IPS DF 6.9 (cell line): ENCODE measurements around the gene ENTHD1.

Experiments used
- DNase-seq: peaks from one replicate; pipeline ENCODE4 v3.0.0-alpha.2; 2013; ENCODE audit warnings: low read depth, low spot score
- H3K27ac ChIP-seq: one replicate; pipeline ENCODE4 v1.5.1; 2013; ENCODE audit warnings: low read length, control low read depth
- H3K27me3 ChIP-seq: 2 replicates; pipeline ENCODE4 v1.6.1; 2013; ENCODE audit warnings: mild to moderate bottlenecking, low read length; ENCODE audit not compliant: control insufficient read depth, insufficient read depth
- H3K36me3 ChIP-seq: 2 replicates; pipeline ENCODE4 v1.6.1; 2013; ENCODE audit warnings: low read length; ENCODE audit not compliant: control insufficient read depth, insufficient read depth
- H3K4me1 ChIP-seq: 2 replicates; pipeline ENCODE4 v1.6.1; 2013; ENCODE audit warnings: low read length; ENCODE audit not compliant: control insufficient read depth, insufficient read depth
- H3K4me3 ChIP-seq: 2 replicates; pipeline ENCODE4 v1.5.1; 2013; ENCODE audit warnings: mild to moderate bottlenecking, low read length
- H3K9me3 ChIP-seq: 2 replicates; pipeline ENCODE4 v1.6.1; 2013; ENCODE audit warnings: low read length, inconsistent platforms; ENCODE audit not compliant: control insufficient read depth, insufficient read depth
- whole genome bisulfite sequencing: extraction: QIAGEN DNeasy Blood & Tissue Kit; methylation state at CpG from one replicate; pipeline ENCODE4 v1.1.7; 2013; ENCODE audit warnings: mixed read lengths, missing lambda C conversion rate; ENCODE audit not compliant: insufficient read length, insufficient coverage; 5-methylcytosine and 5-hydroxymethylcytosine counted together

ENTHD1 gene

DNA sequence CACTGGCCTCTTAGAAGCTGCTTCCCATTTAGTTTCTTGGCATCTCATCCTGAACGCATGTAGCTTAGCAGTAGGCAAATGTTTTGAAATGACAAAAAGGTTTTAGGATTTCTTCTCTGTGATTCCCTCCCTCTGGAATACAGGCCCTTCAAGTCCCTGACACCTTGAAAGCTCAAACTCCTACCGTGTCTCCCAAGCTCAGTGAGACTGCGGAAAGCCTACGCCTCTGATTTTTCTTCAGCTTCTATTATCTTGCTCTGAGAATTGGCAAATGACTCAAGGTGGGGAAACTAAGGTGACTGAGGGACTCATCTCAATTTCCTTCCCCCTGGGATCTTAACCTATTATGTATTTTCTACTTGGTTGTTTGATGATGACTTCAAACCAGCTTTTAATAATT lies 130.3 kb downstream of the ENTHD1 start:
- DNase-seq, result no peak
- WGBS, result no CpG with 5 or more reads among the region's 4 CpGs
- H3K36me3 ChIP-seq, result no peaks in the 10 kb centered on the region
- H3K9me3 ChIP-seq, result no peaks in the 10 kb centered on the region
- H3K4me1 ChIP-seq, result no peaks in the 10 kb centered on the region
- H3K4me3 ChIP-seq, result no peak overlapping the region
- no peaks in the 10 kb centered on the region for H3K27me3 ChIP-seq
- no peak overlapping the region for H3K27ac ChIP-seq

DNA sequence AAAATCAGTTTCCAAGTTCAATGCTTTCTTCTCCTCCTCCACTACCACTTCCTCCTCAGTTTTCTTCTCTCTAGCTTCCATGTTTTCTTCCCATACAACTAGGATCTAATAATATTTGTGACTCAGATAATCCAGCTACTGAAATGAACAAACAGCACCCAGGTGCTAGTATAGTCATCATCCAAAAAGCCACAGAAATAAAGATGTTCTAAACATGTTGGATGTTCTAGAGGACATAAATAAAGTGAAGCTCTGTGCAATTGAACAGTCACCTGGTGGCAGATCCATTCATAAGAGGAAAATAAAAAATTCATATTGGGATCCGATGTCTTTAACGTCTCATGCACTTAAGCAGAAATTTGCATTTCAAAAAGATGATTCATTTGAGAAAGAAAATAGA lies 142.8 kb downstream of the ENTHD1 start:
- no peak overlapping the region for H3K4me3 ChIP-seq
- H3K27ac ChIP-seq, result no peak overlapping the region
- no peak for DNase-seq
- no peaks in the 10 kb centered on the region for H3K36me3 ChIP-seq
- no CpG with 5 or more reads among the region's 2 CpGs for WGBS
- no peaks in the 10 kb centered on the region for H3K9me3 ChIP-seq
- no peaks in the 10 kb centered on the region for H3K27me3 ChIP-seq
- H3K4me1 ChIP-seq, result no peaks in the 10 kb centered on the region

DNA sequence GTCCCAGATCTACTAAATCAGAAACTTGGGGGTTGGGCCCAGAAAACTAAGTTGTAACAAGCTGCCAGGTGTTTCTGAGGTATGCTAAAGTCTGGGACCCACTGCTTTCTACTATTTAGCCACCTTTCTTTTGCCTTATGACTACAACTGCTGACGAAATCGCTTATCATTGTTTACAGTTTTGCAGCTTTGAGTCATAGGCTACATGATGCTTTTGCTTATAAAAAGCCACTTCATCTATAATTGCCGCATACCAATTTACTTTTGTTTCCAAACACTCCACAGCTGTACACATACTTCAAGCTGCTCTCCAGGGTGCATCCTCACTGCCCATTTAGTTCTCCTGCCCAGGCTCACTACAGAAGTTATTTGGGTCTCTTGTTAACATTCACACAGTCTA lies 144.7 kb downstream of the ENTHD1 start:
- Histone ChIP-seq H3K27ac (no peak overlapping the region), H3K36me3 (no peaks in the 10 kb centered on the region), H3K27me3 (no peaks in the 10 kb centered on the region), H3K4me3 (no peak overlapping the region), H3K9me3 (no peaks in the 10 kb centered on the region), H3K4me1 (no peaks in the 10 kb centered on the region)
- WGBS, result no CpG with 5 or more reads among the region's 3 CpGs
- DNase-seq, result no peak

DNA sequence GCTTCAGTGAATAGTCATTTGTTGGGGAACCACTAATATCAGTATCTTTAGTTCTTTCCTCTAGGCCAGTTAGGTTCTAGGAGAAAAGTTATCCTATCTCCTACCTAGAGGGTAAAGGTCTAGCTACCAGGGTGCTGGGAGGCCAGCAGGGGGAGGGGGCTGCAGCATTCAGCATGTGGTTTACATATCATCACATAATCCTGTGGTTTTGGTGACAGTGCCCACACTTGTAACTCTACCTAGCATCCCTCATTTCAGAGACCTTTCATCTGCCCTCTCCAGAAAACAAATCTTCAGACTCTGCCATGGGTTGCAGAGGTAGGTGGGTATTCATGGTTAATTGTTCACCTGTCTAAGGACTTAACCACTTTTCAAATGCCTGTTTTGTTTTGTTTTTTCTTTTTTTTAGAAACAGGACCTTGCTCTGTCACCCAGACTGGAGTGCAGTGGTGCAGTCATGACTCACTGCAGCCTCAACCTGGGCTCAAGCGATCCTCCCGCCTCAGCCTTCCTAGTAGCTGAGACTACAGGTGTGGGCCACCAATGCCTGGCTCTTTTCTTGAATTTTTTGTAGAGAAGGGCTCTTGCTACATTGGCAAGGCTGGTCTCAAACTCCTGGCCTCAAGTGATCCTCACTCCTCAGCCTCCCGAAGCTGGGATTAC lies 146.8 kb downstream of the ENTHD1 start:
- Histone ChIP-seq H3K4me3 (no peak overlapping the region), H3K36me3 (no peaks in the 10 kb centered on the region), H3K27me3 (no peaks in the 10 kb centered on the region), H3K4me1 (no peaks in the 10 kb centered on the region), H3K27ac (no peak overlapping the region), H3K9me3 (no peaks in the 10 kb centered on the region)
- WGBS, result no CpG with 5 or more reads among the region's 3 CpGs
- no peak for DNase-seq

DNA sequence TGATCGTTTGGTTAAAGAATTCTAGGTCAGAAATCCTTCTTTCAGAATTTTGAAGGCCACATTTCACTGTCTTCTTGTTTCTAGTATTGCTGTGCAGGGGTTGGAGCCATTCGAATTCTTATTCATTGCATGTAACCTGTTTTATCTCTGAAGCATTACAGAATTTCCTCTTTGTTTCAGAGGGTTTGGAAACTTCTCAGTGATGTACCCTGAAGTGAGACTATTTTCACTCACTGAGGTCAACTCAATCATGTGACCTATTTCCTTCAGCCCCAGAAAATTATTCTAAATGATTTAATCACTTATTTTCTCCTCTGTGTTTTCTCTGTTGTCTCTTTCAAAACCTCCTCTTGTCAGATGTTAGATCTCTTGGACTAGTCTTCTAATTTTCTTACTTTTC lies 147.8 kb downstream of the ENTHD1 start:
- no peak overlapping the region for H3K27ac ChIP-seq
- no peaks in the 10 kb centered on the region for H3K4me1 ChIP-seq
- DNase-seq, result no peak
- no peaks in the 10 kb centered on the region for H3K36me3 ChIP-seq
- no peaks in the 10 kb centered on the region for H3K27me3 ChIP-seq
- no CpG with 5 or more reads among the region's 2 CpGs for WGBS
- H3K4me3 ChIP-seq, result no peak overlapping the region
- no peaks in the 10 kb centered on the region for H3K9me3 ChIP-seq

DNA sequence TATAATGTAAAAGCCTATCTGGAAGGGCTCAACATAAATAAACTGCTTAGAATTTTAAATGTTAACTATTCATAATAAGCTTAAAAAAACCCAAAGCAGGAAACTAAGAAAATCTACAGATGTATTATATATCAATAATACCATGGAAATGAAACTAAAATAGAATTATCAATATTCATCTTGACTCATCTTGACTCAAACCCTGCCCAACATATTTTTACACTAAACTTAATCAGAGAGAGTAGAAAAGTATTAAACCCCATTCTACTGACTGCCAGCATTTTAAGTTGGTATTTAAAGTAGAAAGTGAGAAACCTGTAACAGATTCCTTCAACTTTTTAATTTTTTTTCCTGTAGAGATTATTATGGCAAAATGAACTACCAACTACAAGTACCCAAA lies 149.2 kb downstream of the ENTHD1 start:
- no peak overlapping the region for H3K4me3 ChIP-seq
- H3K27ac ChIP-seq, result no peak overlapping the region
- H3K27me3 ChIP-seq, result no peaks in the 10 kb centered on the region
- H3K9me3 ChIP-seq, result no peaks in the 10 kb centered on the region
- no peaks in the 10 kb centered on the region for H3K36me3 ChIP-seq
- DNase-seq, result no peak
- H3K4me1 ChIP-seq, result no peaks in the 10 kb centered on the region

DNA sequence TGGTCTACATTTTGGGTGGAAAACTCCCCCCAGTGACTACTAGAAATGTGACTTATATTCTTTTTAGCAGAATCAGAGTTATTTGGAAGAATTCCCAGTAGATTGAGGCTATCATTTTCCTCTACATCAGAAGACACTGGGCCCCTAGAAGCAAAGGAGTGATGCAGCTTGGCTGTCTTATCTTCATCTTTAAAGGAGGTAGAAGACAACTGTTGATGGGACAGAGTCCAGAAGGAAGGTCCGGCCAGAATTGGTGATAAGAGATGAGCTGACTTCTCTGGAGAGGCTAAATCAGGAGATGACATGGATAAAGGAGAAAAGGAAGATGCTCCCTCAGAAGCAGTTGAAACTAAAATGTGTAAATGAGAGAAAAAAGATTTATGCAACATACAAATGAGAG lies 149.6 kb downstream of the ENTHD1 start:
- no peak overlapping the region for H3K4me3 ChIP-seq
- no CpG with 5 or more reads among the region's 1 CpG for WGBS
- no peaks in the 10 kb centered on the region for H3K4me1 ChIP-seq
- DNase-seq, result no peak
- no peaks in the 10 kb centered on the region for H3K27me3 ChIP-seq
- H3K9me3 ChIP-seq, result no peaks in the 10 kb centered on the region
- no peaks in the 10 kb centered on the region for H3K36me3 ChIP-seq
- no peak overlapping the region for H3K27ac ChIP-seq

DNA sequence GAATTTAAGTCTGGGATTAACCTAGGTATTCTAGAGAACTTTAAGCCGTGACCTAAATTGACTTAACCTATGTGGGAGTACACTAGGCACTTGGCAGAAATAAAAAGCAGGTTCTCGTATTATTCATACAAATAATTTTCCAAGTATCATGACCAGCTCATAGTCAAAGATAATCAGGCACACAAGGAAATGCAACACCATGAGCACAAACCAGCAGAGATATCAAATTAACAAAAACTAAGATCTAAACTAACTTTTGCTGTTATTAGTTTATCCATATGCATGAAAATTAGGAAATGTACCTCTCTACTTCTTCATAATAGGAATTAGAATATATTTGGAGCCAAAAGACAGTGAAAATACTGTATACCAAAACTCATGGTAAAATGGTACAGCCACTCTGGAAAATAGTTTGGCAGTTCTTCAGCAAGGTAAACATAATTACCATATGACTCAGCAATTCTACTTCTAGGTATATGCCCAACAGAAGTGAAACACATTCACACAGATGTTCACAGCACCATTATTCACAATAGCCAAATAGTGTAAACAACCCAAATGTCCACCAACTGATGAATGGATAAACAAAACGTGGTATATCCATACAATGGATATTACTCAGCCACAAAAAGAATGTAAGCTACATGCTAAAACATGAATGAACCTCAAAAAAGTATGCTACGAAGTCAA lies 154.1 kb downstream of the ENTHD1 start:
- H3K9me3 ChIP-seq, result no peaks in the 10 kb centered on the region
- no peak for DNase-seq
- H3K4me1 ChIP-seq, result no peaks in the 10 kb centered on the region
- no peaks in the 10 kb centered on the region for H3K36me3 ChIP-seq
- H3K4me3 ChIP-seq, result no peak overlapping the region
- no peak overlapping the region for H3K27ac ChIP-seq
- no peaks in the 10 kb centered on the region; the same call in 1 of the 2 replicates for H3K27me3 ChIP-seq
- no CpG with 5 or more reads among the region's 4 CpGs for WGBS

DNA sequence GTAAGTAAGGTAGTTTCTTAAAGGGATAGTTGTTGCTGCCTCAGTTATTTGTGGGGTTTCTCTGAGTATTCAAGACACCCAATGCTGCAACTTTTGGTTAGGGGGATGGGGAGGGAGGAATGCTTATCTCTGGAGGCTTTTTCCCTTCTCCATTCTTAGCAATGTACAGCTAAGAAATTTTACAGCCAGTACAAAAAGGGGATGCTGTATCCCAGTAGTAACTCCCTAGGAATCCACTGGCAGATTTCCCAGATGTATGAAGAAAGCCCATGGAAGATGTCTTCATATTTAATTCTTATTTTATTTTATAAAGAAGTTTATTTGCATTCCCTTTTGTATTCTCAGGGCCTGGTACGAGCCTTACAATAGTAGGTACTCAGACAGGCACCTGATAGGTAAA lies 154.8 kb downstream of the ENTHD1 start:
- Histone ChIP-seq H3K9me3 (no peaks in the 10 kb centered on the region), H3K4me1 (no peaks in the 10 kb centered on the region), H3K27me3 (no peaks in the 10 kb centered on the region; the same call in 1 of the 2 replicates), H3K27ac (no peak overlapping the region), H3K36me3 (no peaks in the 10 kb centered on the region), H3K4me3 (no peak overlapping the region)
- DNase-seq, result no peak
- no CpG with 5 or more reads among the region's 1 CpG for WGBS

DNA sequence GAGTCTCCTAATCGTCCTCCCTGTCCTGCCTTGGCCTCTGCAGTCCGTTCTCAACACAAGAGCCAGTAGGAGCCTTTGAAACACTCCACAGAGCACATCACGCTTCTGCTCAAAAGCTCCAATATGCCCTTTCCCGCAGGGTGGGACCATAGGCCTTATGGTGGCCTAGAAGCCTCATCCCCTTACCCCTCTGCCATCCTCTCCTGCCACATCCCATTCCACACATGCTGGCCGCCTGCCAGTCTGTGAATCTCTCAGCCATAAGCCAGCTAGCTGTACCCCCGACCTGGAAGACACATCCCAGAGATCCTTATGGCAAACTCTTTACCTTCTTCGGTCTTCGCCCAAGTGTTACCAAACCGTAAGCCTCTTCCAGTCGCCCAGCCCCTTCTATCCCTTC lies 157.8 kb downstream of the ENTHD1 start:
- H3K4me3 ChIP-seq, result no peak overlapping the region
- peaks cover 6% of the 10 kb centered on the region; the same call in 1 of the 2 replicates for H3K4me1 ChIP-seq
- no CpG with 5 or more reads among the region's 10 CpGs for WGBS
- no peaks in the 10 kb centered on the region; the same call in 1 of the 2 replicates for H3K27me3 ChIP-seq
- no peak overlapping the region for H3K27ac ChIP-seq
- H3K36me3 ChIP-seq, result no peaks in the 10 kb centered on the region
- no peak for DNase-seq
- no peaks in the 10 kb centered on the region for H3K9me3 ChIP-seq

DNA sequence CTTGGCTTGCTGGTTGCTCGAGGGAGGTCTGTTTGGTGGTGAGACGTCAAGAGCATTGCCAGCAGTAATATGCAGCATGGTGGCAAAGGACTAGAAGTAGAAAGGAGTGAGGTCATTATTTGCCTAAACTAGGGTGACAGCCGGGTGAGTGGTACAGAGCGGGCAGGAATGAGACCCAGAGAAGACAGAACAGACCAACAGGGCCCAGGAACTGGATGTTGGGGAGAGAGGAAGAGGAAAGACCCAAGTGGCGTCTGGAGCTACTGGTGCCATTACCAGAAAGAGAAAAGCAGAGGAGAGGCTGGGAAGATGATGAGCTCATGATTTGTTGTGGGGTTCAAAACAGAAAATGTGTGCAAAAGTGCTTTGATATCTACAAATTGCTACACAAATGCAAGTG lies 158.7 kb downstream of the ENTHD1 start:
- no CpG with 5 or more reads among the region's 5 CpGs for WGBS
- no peaks in the 10 kb centered on the region; the same call in 1 of the 2 replicates for H3K27me3 ChIP-seq
- no peak overlapping the region for H3K27ac ChIP-seq
- no peaks in the 10 kb centered on the region for H3K36me3 ChIP-seq
- no peaks in the 10 kb centered on the region for H3K9me3 ChIP-seq
- peaks cover 6% of the 10 kb centered on the region; the same call in 1 of the 2 replicates for H3K4me1 ChIP-seq
- DNase-seq, result no peak
- H3K4me3 ChIP-seq, result no peak overlapping the region
